NCI-H187 (cell line): Measurements from ENCODE around the gene IQCE.
"Not testable (repeated sequence)": the region's sequence is repeated elsewhere in the genome, so short reads cannot be mapped to it uniquely, and the experiment has no call there.

Experiments
- DNase-seq, 2 experiments: peaks; one replicate each; lab custom pipeline; 2025; lab: John Stamatoyannopoulos, UW

Gene IQCE

DNA sequence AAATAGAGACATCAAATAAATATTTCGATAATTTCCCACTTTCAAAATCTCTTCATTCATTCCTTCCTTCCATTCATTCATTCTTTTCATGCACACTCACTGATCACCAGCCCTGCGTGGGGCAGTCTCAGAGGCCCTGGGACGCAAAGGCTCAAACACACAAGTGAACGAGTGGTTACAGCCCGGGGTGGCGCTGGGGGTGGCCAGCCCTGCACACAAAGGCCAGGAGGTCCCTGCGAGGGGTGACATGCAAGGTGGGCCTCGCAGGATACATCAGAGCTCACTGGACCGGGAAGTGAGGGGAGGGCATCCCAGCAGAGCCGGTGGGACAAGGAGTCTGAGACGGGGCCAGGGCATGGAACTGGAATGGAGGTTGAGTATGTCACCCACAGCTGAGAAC, 43.1 kb downstream of the IQCE start:
- DNase-seq, result no peak

DNA sequence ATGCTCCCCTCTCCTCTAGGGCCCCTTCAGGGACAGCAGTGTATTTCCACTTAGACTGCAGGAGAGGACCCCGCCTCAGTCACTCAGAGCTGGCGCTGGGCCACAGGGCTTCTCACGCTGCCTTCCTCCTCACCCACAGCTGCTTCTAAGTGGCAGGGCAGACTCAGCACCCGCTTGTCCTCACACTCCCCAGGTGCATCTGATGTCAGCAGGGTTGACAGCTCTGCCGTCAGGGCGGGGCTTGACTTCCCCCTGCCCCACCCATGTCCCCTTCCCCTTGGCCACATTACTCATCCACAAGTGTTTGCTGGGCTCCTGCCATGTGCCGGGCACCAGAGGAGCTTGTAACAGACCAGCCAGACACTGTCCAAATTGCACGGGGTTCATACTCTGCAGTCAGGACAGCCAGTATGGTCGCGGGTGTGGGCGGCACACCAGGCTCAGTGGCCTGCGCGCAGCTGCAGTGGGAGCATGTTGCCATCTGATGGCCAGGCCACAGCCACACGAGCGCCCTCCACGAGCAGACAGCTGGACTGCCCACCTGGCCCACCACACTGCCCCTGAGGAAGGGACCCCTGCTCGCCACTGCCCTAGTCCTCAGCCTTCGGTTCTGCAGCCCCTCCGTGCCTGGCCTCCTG, 43.7 kb downstream of the IQCE start:
- DNase-seq, result peak; percentile 27 to 39

DNA sequence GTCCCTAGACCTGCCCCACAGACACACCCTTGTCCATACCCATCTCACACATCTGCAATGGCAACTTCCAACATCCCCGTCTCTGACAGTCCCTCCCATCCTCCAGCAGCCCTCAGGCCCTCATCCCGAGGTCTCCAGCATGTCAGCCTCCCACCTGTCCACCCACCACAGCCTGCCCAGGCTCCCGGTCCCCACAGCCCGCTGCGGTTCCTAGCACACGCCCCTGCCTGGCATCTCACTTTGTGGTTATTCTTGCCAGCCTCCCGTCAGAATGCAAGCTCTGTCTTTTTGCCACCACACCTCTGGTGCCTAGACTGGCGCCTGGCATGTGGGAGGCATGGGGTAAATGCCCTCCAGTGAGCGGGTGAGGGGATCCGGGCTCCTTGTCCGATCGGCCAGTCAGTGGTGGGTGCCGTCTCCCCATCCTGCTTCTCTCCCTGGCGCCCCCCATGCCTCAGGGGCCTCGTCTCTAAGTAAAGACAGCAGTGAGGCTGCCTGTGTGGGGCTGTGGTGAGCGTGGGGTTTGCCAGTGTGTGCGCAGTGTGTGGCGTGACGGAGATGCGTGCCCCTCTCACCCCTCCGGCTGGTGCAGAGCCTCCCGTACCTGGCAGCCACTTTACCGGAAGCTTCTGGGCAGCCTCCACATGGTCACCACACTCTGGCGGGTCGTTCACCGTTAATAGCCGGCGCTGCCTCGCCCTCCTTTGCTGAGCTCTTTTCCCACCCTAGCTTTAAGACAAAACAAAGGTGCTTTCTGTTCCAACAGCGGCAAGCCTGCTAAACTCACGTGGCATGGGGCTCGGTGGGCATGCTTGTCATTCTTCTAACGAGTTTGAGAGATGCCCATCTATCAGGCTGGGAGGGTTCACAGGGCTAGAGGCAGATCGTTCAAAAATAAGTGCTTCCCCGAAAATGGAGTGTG, 44.5 kb downstream of the IQCE start:
- no peak for DNase-seq

DNA sequence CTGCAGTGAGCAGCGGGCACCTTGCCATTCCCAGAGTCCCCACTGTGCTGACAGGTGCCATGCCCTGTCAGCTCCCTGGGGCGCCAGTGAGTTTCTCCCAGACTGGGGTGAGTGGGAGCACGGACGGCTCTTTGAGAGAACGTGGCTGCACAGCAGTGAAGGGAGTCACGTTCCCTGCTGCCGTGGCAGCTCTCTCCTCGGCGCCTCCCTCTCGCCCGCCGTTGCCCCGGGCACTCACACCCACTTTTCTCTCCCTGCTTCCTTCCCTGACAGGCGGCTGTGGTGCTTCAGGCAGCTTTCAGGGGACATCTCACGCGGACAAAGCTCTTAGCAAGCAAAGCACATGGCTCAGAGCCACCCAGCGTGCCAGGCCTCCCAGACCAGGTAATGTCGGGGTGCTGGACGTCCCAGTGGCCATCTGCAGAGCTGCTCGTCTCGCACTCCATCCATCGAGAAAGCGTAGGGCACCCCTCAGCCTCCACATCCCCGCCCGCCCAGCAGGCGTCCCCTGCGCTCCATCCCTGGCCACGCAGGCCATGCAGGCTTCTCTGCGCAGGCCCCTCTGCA, 45.9 kb downstream of the IQCE start:
- no peak for DNase-seq

DNA sequence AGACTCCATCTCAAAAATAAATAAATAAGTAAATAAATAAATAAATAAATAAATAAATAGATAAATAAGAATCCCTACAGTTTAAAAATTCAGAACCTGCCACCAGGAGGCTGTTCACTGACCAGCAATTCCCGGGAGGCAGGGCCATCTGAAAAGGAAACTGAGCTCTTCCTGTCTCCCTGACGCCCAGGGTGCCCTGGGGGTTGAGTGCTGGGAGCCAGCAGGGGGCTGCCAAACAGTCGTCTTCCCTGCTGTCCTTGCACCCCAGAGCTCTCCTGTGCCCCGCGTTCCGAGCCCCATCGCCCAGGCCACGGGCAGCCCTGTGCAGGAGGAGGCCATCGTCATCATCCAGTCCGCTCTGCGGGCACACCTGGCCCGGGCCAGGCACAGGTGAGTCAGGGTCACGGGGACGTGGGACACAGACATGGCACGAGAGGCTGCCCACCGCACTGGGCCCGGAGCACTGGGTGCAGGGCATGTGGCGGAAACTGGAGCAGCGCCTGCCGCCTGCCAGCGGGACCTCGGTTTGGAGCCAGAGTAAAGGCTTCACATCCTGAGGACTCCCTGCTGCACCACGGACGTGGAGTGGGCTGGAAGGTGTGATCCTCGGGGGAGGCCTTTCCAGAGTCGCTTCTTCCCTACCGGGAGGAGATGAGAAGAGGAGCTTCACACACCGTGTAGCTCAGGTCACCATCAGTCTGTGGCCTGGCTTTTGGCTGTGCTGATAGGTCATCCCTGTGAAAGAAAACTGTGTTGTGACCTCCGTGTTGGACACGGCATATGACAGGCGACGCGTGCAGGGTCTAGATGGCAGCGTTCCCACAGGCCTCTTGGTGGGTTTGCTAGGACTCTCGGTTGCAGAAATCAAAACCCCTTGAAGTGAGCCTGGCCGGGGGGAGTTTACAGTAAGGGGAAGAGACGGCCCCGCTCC, 47.1 kb downstream of the IQCE start:
- no peak for DNase-seq

DNA sequence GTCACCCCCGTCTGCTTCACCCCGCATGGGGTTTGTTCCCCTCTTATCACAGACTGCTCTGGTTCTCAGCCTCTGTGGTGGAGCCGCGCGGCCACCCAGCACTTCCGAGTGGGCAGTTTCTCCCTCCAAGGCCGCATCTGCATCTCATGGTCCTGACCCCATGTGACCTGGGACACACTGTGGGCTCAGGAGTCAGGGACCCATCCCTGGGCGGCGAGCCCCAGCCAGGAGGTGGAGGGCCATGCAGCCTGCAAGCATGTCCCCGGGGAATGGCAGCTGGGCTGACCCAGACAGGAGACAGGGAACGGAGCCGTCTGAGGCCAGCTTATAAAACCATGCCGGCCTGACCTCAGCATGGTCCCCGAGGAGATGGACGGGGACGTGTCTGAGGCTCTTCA, 47.8 kb downstream of the IQCE start:
- DNase-seq, result no peak

DNA sequence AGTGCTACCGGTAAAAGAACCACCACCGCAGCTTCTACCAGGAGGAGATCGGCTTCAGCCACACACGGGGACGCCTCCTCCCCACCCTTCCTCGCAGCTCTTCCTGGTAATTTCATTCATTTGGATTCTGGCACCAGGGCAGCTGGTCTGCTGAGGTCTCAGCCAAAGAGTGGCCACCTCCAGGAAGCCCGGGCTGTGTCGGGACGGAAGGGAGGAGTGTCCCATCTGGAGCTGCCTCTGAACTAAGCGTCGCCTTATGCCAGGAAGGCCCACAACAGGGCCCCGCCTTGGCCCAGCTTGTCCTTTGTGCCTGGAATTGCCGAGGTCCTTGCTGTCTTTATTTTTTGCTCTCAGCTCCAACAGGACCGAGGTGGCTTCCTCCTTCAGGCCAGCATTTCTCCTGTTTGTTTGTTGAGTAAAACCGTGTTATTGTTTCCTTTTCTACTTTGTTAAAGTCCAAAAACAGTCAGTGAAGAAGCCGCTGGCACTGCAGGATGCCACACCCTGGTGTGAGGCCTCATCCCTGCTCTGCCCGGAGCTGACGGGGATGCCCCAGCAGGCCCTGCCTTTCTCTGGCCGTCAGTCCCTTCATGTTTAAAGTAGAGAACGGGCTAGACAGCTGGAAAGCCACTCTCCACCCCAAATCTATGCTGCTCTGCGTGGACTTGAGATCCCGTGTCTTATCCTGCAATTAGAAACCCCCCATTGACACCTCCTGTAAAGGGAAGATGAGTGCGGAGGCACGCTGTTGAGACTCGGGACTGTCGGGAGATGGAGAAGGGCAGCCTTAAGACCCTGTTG, 48.5 kb downstream of the IQCE start:
- DNase-seq, result no peak

DNA sequence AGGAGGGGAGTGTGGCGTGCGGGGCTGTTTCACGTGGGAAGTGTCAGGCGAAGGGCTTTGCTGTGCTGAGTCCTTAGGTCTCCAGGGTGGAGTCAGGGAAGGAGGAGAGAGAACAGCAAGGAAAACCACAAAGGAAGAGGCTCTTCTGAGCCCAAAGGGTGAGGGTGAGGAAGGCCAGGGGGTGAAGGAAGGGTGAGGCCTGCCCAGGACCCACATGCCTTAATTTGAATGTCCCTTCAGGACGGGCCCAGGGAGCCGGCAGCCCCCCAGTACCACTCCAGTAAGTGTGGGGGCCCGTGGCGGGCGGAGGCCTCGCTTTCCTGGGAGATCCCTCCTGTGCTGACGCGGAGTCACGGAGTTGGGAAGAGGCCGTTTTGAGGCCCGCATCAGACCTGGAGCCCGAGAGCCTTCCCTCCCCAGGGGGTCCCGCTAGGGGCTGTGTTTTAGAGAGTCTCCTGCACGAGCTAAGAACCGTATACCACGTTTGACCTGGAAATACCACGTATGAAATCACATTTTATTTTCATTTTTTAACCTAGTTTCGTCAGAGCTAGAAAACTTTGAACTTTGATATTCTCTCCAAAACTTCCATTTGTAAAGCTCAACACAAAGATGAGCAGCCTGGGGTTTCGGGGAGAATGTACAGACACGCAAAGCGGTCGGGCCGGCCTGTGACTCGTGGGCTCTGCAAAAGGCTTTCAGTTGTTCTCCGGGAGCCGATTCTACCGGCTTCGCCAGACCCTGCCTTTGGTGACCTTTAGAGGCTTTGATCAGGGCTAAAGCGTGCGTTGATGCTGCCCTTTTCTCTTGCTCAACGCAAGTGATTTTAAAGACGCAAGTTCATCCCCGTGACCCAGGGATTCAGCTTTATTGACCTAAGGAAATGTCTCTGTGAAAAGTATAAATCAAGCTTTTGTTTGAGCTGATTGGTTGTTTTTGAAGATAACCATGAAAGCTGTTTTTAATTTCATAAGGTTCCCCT, 49.4 kb downstream of the IQCE start:
- DNase-seq, result no peak

DNA sequence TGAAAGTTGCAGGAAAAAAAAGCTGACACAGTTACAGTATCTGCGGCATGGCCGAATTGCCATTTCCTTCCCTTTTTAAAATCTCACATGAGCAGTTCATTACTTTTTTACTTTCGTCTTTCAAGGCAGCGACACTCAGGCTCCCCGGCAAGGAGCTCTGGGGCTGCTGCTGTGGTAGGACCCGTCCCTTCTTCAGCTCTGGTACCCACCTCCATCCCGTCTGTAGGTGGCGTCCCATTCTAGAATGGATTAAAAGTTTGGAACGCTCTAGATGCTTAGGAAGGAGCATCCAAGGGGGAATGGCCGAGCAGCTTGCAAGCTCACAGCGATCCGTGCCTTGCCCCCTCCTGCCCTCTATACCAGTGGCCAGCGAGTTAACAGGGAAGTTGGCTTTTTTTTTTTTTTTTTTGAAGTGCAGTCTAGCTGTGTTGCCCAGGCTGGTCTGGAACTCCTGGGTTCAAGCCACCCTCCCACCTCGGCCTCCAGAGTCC, 50.2 kb downstream of the IQCE start:
- DNase-seq, result no peak

DNA sequence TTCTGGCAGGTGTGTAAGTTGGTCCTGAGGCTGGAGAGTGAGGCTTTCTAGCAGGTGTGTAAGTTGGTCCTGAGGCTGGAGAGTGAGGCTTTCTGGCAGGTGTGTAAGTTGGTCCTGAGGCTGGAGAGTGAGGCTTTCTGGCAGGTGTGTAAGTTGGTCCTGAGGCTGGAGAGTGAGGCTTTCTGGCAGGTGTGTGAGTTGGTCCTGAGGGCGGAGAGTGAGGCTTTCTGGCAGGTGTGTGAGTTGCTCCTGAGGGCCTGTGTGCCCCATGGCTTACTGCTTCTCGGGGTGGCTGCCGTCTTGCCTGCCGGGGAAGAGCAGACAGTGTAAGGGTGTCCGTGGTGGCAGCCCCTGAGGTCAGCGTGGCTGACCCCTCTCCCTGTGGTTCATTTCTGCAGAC, 50.9 kb downstream of the IQCE start:
- DNase-seq, result not testable (repeated sequence)

DNA sequence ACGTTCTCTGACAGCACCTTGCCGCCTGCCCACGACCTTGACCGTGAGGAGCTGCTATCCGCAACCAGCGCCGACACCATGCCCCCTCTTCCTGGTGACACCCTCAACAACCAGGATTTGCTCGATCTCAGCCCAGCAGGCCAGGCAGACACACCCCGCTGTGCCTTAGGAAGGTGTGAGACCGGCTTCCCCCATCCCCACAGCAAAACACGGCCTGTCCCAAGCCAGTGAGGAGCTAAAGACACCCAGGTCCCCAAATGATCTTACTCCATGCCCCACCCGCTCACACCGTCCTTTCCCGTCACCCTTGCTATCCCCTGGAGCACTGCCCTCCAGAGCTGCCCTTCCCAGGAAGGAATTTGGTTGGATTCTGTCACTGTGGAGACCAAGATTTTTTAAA, 51.7 kb downstream of the IQCE start:
- no peak for DNase-seq

DNA sequence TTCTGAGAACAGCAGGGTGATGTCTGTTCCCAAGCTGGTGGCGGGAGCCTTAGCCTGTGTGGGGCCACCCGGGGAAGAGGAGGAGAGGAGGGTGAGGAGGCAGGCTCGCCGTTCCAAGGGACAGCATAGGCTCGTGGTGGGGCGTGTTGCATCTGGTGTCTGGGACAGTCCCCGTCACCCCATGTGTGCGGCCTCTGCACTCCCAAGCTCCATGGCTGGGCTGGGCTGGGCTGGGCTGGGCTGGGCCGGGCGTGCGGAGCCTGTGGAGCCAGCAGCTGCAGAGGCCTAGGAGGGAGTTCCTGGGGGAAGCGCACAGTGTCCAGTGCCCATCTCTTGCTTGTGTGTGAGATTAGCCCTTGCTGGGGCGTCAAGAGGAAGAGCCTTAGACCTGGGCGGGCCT, 52.1 kb downstream of the IQCE start:
- DNase-seq, result no peak

DNA sequence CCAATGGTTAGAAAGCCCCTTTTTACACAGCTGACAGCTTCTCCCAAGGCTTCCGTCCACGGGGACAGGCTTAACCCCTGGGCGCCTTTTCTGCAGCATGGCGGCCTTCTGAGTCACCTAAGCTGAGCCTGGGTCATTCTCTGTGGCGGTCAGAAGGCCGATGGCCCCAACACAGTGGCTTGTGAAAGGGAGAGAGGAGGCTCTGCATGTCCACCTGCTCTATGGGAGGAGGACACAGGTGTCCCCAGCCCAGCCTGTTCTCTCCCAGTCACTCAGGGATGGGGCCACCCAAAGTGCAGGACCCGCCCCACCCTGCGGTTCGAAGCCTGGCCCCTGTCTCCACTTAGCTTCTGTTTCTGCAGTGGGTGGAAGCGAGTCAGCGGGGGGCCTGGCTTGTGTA, 52.6 kb downstream of the IQCE start:
- no peak for DNase-seq

DNA sequence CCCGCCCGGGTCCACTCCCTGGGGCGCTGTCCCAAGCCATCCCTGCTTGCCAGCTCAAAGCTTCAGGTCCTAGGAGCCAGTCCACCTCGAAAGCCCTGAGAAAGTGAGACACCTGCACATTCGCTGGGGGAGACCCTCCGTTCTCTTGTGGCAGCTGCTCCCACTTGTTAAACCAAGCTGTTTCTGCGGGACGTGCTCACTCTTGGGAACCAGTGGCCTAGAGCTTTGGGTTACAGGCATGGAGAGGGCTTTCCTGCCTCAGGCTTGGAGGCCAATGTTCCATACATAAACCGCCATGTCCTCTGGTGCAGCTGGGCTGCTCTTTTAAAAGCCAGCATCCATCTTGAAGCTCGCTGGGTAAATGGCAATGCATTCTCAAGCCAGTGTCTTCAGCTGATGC, 53.1 kb downstream of the IQCE start:
- no peak for DNase-seq

DNA sequence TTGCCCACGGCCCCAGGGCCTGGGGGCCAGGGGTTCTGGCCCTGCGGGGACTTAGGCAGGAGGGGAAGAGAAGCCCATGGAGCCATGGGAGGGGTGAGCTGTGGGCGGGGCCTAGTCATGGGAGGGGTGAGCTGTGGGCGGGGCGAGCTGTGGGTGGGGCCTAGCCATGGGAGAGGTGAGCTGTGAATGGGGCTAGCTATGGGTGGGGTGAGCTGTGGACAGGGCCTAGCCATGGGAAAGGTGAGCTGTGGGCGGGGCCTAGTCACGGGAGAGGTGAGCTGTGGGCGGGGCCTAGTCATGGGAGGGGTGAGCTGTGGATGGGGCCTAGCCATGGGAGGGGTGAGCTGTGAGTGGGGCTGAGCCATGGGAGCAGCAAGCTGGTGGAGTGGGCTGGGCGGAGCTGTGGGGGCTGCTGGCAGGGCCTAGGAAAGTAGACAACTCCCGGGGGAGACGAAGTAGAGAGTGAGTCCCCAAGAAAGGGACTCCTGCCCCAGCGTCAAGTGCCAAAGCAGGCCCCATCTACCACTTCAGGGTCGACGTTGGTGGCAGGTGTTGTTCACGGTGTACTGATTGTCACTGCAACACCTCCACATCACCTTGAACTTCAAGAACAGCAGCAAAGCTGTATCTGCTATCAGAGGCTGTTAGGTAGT, 53.8 kb downstream of the IQCE start:
- peak in 1 of 2 experiments; percentile 44 for DNase-seq

DNA sequence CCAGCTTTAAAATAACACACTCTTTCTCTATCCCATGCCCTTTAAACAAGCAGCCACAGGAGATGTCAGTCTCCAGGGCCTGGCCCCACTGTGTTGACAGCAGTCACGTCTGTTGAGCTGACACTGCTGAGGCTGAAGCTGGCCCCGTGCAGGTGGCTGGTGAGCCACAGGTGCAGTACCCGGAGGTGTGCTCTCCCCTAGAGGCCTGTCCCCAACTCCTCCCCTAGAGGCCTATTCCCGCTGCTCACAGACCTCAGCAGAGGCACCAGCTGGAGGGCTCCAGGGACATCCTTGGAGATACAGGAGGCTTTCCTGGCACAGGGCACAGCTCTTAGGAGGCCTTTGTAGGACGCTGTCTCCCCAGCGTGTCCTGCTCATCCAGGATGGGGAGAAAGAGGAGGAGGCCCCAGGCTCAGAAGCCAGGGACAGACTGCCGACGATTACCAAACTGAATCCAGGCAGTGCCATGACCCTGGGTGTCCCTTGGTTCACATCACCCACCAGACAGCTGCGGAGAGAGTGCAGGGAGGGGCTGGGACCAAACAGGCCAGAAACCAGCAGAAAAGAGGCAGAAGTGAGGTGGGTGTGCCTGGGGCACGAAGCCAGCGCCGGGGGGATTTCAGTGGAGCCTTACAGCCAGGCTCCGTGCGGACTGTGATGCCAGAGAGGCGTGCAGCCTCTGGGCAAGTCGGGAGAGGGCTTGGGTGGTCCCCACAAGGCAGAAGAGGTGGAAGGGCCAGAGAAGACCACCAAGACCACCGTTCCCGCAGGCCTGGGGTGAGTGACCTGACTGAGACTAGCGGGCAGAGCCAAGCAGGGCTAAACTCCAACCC, 54.5 kb downstream of the IQCE start:
- no peak for DNase-seq

DNA sequence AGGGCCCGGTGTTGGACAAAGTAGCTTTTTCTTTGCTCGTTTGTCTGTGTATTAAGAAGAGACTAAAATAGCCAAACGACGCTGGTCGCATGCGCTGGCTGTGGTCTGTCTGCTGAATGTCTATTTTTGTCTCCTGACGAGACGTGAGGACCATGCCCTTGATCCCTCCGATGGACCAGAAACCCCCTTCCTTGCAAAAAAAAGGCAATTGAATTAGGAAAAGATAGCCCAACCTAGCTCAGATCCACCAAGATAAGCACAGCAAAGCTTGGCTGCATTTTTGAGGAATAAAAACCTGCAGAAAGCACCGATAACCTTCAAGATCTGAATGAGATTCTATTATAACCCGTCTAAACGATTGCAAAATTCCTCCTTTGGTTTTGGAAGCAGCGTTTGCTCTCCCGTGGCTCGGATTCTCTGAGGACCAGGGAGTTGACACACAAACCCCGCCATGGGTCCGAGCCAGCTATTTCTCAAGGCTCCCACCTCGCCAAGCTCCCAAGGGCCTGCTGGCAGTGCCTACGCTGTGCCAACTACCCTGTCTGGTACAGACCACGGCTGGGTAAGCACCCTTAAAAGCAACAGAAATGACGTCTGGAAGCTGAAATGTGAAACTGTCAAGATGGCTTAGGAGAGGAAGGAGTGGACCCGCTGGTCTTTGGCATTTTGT, 55.3 kb downstream of the IQCE start:
- no peak for DNase-seq
